Lower leg skin (tissue), 4 donors: ENCODE data around the gene NUTM1. TPM values are rescaled to one million over a fixed set of nuclear protein-coding genes. Genes with fewer than 3 reads are reported as not detected.

Experiments
- DNase-seq, 2 donors: peaks; one replicate each; pipeline ENCODE4 v3.0.0-alpha.2; 2019; ENCODE audit warnings: low spot score in 2 of 2
- H3K4me3 ChIP-seq: fragments of 200-600 bp; sonication (generic); 2 replicates; pipeline ENCODE4 v1.5.1; 2017; ENCODE audit warnings: mild to moderate bottlenecking, low read depth; ENCODE audit not compliant: poor library complexity, severe bottlenecking
- CTCF ChIP-seq, 3 donors: fragments of 450-650 bp; IDR thresholded peaks; one replicate each; pipeline ENCODE4 v1.5.1; 2016; ENCODE audit warnings: antibody characterized with exemption in 3 of 3, mild to moderate bottlenecking in 3 of 3, moderate library complexity in 2 of 3
- POLR2A ChIP-seq, 2 donors: fragments of 450-650 bp; IDR thresholded peaks; one replicate each; pipeline ENCODE4 v1.6.1; 2016 to 2017; ENCODE audit warnings: antibody characterized with exemption in 2 of 2, mild to moderate bottlenecking in 1 of 2, moderate library complexity in 1 of 2
- WGBS, 2 donors: methylation state at CpG; one replicate each; pipeline ENCODE4 v1.1.5; 2018; 5-methylcytosine and 5-hydroxymethylcytosine counted together
- intact Hi-C: fragments of 100-400 bp; cut with DNase I; formaldehyde crosslinking; loops from one replicate; pipeline ENCODE4 v1.15.0; 2023; ENCODE audit warnings: low total_unique reads
- total RNA-seq, 4 donors: library from RNA; depleted of rRNA; stranded (reverse); fragments of >200 nt; gene quantifications; one replicate each; pipeline ENCODE4 v1.1.0, GENCODE V29; 2016

Gene NUTM1
- total RNA-seq, 4 donors from 2014 or later, result not detected

DNA sequence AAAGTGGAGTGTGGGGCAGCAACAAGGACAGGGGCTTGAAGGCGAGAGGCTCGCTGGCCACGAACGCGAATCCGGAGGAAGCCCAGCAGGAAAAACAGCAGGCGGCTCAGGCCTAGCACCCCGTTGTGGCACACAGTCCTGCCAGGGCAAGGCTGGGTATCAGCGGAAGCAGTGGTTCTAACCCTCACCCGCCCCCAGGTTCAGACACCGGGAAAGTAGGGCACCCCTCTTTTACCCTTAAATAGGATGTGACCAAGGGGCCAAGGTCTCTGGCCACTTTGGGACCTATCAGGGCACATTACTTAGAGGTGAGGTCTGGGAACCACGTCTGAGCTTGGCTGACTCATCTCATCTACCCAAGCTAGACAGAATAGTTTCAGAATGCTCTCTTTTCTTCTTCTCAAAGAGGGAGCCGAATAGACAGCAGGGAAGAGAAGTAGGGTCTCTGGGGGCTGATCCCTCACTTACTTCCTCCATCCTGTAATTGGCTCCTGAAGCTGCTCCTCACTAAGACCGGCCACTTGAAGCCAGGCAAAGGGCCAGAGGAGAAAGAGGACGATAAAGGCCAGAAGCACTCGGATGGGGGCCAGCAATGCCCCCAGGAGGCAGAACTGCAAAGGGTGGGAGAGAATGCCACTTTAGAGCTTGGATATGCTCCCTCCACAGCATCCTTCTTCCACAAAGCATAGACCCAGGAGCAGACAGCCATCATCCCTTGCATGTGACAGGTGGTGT, 22.1 kb downstream of the NUTM1 start:
- WGBS, 2 donors, result 84 to 90% methylated on average over 16 of the region's 16 CpGs
- H3K4me3 ChIP-seq, result no peak overlapping the region
- TF ChIP-seq POLR2A (IDR thresholded peaks at IDR 0.05), result no peak
- no peak for TF ChIP-seq CTCF (IDR thresholded peaks at IDR 0.05)
- intact Hi-C loops, result loop anchor here (10.0 kb wide), 3 partner anchors 220 to 560 kb away; partner anchors contain the start of gene GOLGA8B
- no peak for DNase-seq

DNA sequence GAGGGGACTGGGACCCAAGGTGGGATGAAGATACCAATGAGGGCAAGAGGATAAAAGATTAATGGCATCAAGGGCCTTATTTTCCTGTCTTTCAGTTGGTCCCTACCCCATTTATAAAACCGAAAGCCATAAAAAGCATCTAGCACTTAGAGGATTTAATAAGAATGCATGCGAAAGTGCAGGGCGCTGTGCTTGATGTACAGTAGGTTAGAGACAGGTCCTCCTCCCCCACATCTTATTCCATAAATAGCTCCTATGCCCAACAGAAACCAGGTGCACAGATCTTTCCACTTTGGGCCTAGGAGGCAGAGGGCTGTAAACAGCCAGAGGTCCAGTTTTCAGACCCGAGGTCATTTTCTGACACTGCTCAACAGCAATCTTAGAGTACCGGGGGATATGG, 22.7 kb downstream of the NUTM1 start:
- intact Hi-C loops, result loop anchor here (10.0 kb wide), 3 partner anchors 219 to 559 kb away; partner anchors contain the start of gene GOLGA8B
- H3K4me3 ChIP-seq, result no peak overlapping the region
- no peak for TF ChIP-seq POLR2A (IDR thresholded peaks at IDR 0.05)
- TF ChIP-seq CTCF (IDR thresholded peaks at IDR 0.05), result no peak
- WGBS, 2 donors, result 44 to 50% methylated on average over 5 of the region's 5 CpGs
- no peak for DNase-seq

- H3K4me3 ChIP-seq, result peak overlapping the region; percentile 90
- WGBS, 2 donors, result 0 to 1% methylated on average over 33 to 36 of the region's 37 CpGs
- peak; percentile 24 to 89 for DNase-seq
- intact Hi-C loops, result loop anchor here (10.0 kb wide), 3 partner anchors 218 to 558 kb away; partner anchors contain the start of gene GOLGA8B
- TF ChIP-seq POLR2A (IDR thresholded peaks at IDR 0.05) (no peak), CTCF (IDR thresholded peaks at IDR 0.05) (no peak)
These were observed 23.4 kb downstream of the NUTM1 start for GRCh38 chr15:34366271-34367065.

GRCh38 chr15:34367101-34368081, 24.3 kb downstream of the NUTM1 start, which contains the start of gene LPCAT4:
LPCAT4 (minus strand) TSS chr15:34367196; CDS start chr15:34367100, 96 bp downstream.
- peak within 1 kb of the TSS; percentile 90 for H3K4me3 ChIP-seq
- 1 to 2% methylated on average over 30 to 42 of the region's 80 CpGs for WGBS, 2 donors
- peak; percentile 79 to 97 for DNase-seq
- intact Hi-C loops, result loop anchor here (10.0 kb wide), 3 partner anchors 217 to 557 kb away; partner anchors contain the start of gene GOLGA8B
- TF ChIP-seq CTCF (IDR thresholded peaks at IDR 0.05) (peak in 1 of 3 donors; percentile 93), POLR2A (IDR thresholded peaks at IDR 0.05) (no peak)

DNA sequence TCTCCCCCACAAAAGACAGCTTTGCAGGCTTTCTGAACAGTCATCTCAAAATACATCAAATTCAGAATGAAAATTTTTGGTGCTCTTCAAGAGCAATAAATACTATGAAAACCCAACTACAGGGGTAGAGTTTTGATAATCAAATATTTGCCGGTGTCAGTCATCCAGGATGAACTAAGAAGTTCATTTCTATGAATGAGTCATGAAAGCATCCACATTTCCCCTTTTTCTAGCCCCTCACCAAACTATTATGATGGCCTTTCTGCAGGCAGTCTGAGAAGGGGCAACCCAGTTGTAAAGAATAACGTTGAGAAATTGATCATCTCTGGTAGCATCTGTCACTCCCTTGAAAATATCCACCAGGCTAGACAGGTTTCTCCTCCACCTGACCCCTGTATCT, 27.0 kb downstream of the NUTM1 start:
- DNase-seq, result no peak
- TF ChIP-seq POLR2A (IDR thresholded peaks at IDR 0.05), result no peak
- TF ChIP-seq CTCF (IDR thresholded peaks at IDR 0.05), result no peak
- no peak overlapping the region for H3K4me3 ChIP-seq
- WGBS, 2 donors, result 62 to 72% methylated on average over 2 of the region's 2 CpGs
- intact Hi-C loops, result no loop called here
